K562 treated with DMSO at 1 percent for 12 hours (cell line): Measurements from ENCODE around the gene SPDYE1. TPM values are rescaled to one million over a fixed set of nuclear protein-coding genes. Genes with fewer than 3 reads are reported as not detected.

Source experiments
- total RNA-seq: library from RNA; unstranded; fragments of 300-600 nt; gene quantifications from 2 replicates; pipeline ENCODE4 v1.2.3, GENCODE V29; 2022; ENCODE audit not compliant: insufficient read depth

The SPDYE1 gene
- total RNA-seq = not detected in 2 replicates

GRCh38 chr7:43997532-43997931 is at the start of gene SPDYE1:
Gene SPDYE1 (plus strand): TSS chr7:43997897. CDS start chr7:43999950, 2,053 bp downstream.

GRCh38 chr7:44044315-44045225 is 46.9 kb downstream of the SPDYE1 start, which contains the start of gene DBNL:
Gene DBNL (plus strand): TSS chr7:44044702. CDS start chr7:44044738, 36 bp downstream.

Other genes with a start within 250 kb of the SPDYE1 start
- 128 and 137 TPM in 2 replicates for gene BLVRA, start 239.2 kb upstream of the SPDYE1 start, total RNA-seq
- gene MRPS24, start 128.4 kb upstream of the SPDYE1 start, total RNA-seq = 231 and 338 TPM in 2 replicates
- gene URGCP, start 91.3 kb upstream of the SPDYE1 start, total RNA-seq = 10.5 and 25.6 TPM in 2 replicates
- 7.4 and 19.1 TPM in 2 replicates for gene UBE2D4, start 71.5 kb upstream of the SPDYE1 start, total RNA-seq
- 34.3 and 36.8 TPM in 2 replicates for gene DBNL, start 46.8 kb downstream of the SPDYE1 start, total RNA-seq
- not detected in 2 replicates for gene PGAM2, start 67.7 kb downstream of the SPDYE1 start, total RNA-seq
- gene POLM, start 84.6 kb downstream of the SPDYE1 start, total RNA-seq = 6.2 and 14.9 TPM in 2 replicates
- gene AEBP1, start 106.4 kb downstream of the SPDYE1 start, total RNA-seq = 0.21 TPM in 1 of 2 replicates, not detected in the other
- 109 and 120 TPM in 2 replicates for gene POLD2, start 125.7 kb downstream of the SPDYE1 start, total RNA-seq
- gene MYL7, start 143.4 kb downstream of the SPDYE1 start, total RNA-seq = not detected in 2 replicates
- 0.73 TPM in 1 of 2 replicates, not detected in the other for gene GCK, start 191.5 kb downstream of the SPDYE1 start, total RNA-seq
- 74.0 and 122 TPM in 2 replicates for gene YKT6, start 203.1 kb downstream of the SPDYE1 start, total RNA-seq